Breast epithelium (tissue), 4 donors: Measurements from ENCODE around the gene CUL1. TPM values are rescaled to one million over a fixed set of nuclear protein-coding genes. Genes with fewer than 3 reads are reported as not detected.

Experiments
- DNase-seq, 2 donors: peaks; one replicate each; pipeline ENCODE4 v3.0.0-alpha.2; 2019; ENCODE audit warnings: low spot score in 2 of 2
- H3K27ac ChIP-seq, 2 donors: fragments of 200-600 bp; sonication (generic) in 1 of 2; one replicate each; pipeline ENCODE4 v1.5.1; 2016 to 2019; ENCODE audit warnings: mild to moderate bottlenecking in 1 of 2
- H3K27me3 ChIP-seq, 2 donors: fragments of 200-600 bp; sonication (generic) in 1 of 2; one replicate each; pipeline versions ENCODE4 v1.5.1 to v1.6.0; 2017 to 2019; ENCODE audit warnings: control low read depth in 1 of 2, mild to moderate bottlenecking in 1 of 2
- H3K36me3 ChIP-seq: fragments of 200-600 bp; one replicate; pipeline ENCODE4 v1.5.1; 2019
- H3K4me1 ChIP-seq, 2 donors: fragments of 200-600 bp; sonication (generic); one replicate each; pipeline ENCODE4 v1.5.1; 2016 to 2019; ENCODE audit warnings: control low read depth in 1 of 2
- H3K4me3 ChIP-seq, 3 donors: fragments of 200-600 bp; sonication (generic); 1 replicate in 2 of 3; 2 replicates in 1 of 3; pipeline ENCODE4 v1.5.1; 2016 to 2019; ENCODE audit warnings: mild to moderate bottlenecking in 3 of 3, moderate library complexity in 2 of 3
- H3K9me3 ChIP-seq, 2 donors: fragments of 200-600 bp; sonication (generic) in 1 of 2; one replicate each; pipeline ENCODE4 v1.5.1; 2016 to 2019; ENCODE audit warnings: control low read depth in 1 of 2
- CTCF ChIP-seq, 3 donors: fragments of 450-650 bp; IDR thresholded peaks; one replicate each; pipeline ENCODE4 v1.5.1; 2016 to 2017; ENCODE audit warnings: antibody characterized with exemption in 3 of 3, mild to moderate bottlenecking in 3 of 3, moderate library complexity in 3 of 3
- POLR2A ChIP-seq: fragments of 450-650 bp; IDR thresholded peaks from one replicate; pipeline ENCODE4 v1.6.1; 2016; ENCODE audit warnings: antibody characterized with exemption, mild to moderate bottlenecking, moderate library complexity
- POLR2AphosphoS5 ChIP-seq, 3 donors: sonication (generic); formaldehyde crosslinking; IDR thresholded peaks; one replicate each; pipeline ENCODE4 v1.6.1; 2017; ENCODE audit warnings: antibody characterized with exemption in 3 of 3
- intact Hi-C: fragments of 100-400 bp; cut with DNase I; formaldehyde crosslinking; loops from one replicate; pipeline ENCODE4 v1.15.1; 2023; ENCODE audit warnings: low total_unique reads
- total RNA-seq, 3 donors: library from RNA; depleted of rRNA; stranded (reverse); fragments of >200 nt; gene quantifications; one replicate each; pipeline ENCODE4 v1.1.0, GENCODE V29; 2016

The CUL1 gene
- total RNA-seq, 3 donors from 2014 or later, result 61.6 to 71.4 (median 65.4) TPM

- intact Hi-C loops, result no loop called here
- TF ChIP-seq POLR2AphosphoS5 (IDR thresholded peaks at IDR 0.05) (no peak), CTCF (IDR thresholded peaks at IDR 0.05) (no peak), POLR2A (no peak)
- no peaks in the 10 kb centered on the region for H3K9me3 ChIP-seq
- no peaks in the 10 kb centered on the region for H3K27me3 ChIP-seq
- DNase-seq, result no peak
- no peaks in the 10 kb centered on the region for H3K36me3 ChIP-seq
- no peaks in the 10 kb centered on the region for H3K4me1 ChIP-seq
- H3K4me3 ChIP-seq, result no peak overlapping the region
- no peak overlapping the region for H3K27ac ChIP-seq
These were observed 116.3 kb downstream of the CUL1 start for GRCh38 chr7:148814922-148815559.

- Histone ChIP-seq H3K27ac (no peak overlapping the region), H3K36me3 (no peaks in the 10 kb centered on the region), H3K27me3 (no peaks in the 10 kb centered on the region), H3K9me3 (no peaks in the 10 kb centered on the region), H3K4me1 (no peaks in the 10 kb centered on the region), H3K4me3 (no peak overlapping the region)
- intact Hi-C loops, result no loop called here
- TF ChIP-seq CTCF (IDR thresholded peaks at IDR 0.05) (no peak), POLR2AphosphoS5 (IDR thresholded peaks at IDR 0.05) (no peak), POLR2A (no peak)
- no peak for DNase-seq
These were observed 116.9 kb downstream of the CUL1 start for GRCh38 chr7:148815612-148816011.

GRCh38 chr7:148819697-148820360, 121.1 kb downstream of the CUL1 start:
- H3K27ac ChIP-seq, result no peak overlapping the region
- H3K27me3 ChIP-seq, result no peaks in the 10 kb centered on the region
- no peak for TF ChIP-seq POLR2AphosphoS5 (IDR thresholded peaks at IDR 0.05)
- no peak for TF ChIP-seq POLR2A
- no peak for TF ChIP-seq CTCF (IDR thresholded peaks at IDR 0.05)
- intact Hi-C loops, result no loop called here
- no peaks in the 10 kb centered on the region for H3K9me3 ChIP-seq
- H3K4me3 ChIP-seq, result no peak overlapping the region
- no peaks in the 10 kb centered on the region for H3K4me1 ChIP-seq
- no peak for DNase-seq
- H3K36me3 ChIP-seq, result no peaks in the 10 kb centered on the region

- Histone ChIP-seq H3K36me3 (no peaks in the 10 kb centered on the region), H3K27me3 (no peaks in the 10 kb centered on the region), H3K4me3 (no peak overlapping the region), H3K4me1 (no peaks in the 10 kb centered on the region), H3K27ac (no peak overlapping the region), H3K9me3 (no peaks in the 10 kb centered on the region)
- TF ChIP-seq POLR2AphosphoS5 (IDR thresholded peaks at IDR 0.05) (no peak), CTCF (IDR thresholded peaks at IDR 0.05) (no peak), POLR2A (no peak)
- intact Hi-C loops, result no loop called here
- DNase-seq, result no peak
These were observed 122.7 kb downstream of the CUL1 start for GRCh38 chr7:148821422-148821821.

- intact Hi-C loops, result no loop called here
- no peaks in the 10 kb centered on the region for H3K9me3 ChIP-seq
- H3K4me1 ChIP-seq, result no peaks in the 10 kb centered on the region
- no peak for TF ChIP-seq CTCF (IDR thresholded peaks at IDR 0.05)
- no peak for TF ChIP-seq POLR2A
- TF ChIP-seq POLR2AphosphoS5 (IDR thresholded peaks at IDR 0.05), result no peak
- no peak overlapping the region for H3K27ac ChIP-seq
- H3K4me3 ChIP-seq, result no peak overlapping the region
- no peak for DNase-seq
- peaks cover 4% of the 10 kb centered on the region for H3K36me3 ChIP-seq
- H3K27me3 ChIP-seq, result no peaks in the 10 kb centered on the region
These were observed 126.2 kb downstream of the CUL1 start for GRCh38 chr7:148824864-148825263.
